ENCODE measurements around the gene CXCL1.

- TF ChIP-seq RAD21 (IDR thresholded peaks at IDR 0.05; ENCODE audit: low read depth) = no peak
- no peak for TF ChIP-seq EP300 (IDR thresholded peaks at IDR 0.05; ENCODE audit: borderline replicate concordance)
- no peak for TF ChIP-seq MAX (IDR thresholded peaks at IDR 0.05)
- TF ChIP-seq TEAD4 (IDR thresholded peaks at IDR 0.05) = no peak
- no peak for TF ChIP-seq REST (IDR thresholded peaks at IDR 0.05; ENCODE audit: low read depth)
- no peak for TF ChIP-seq TAF1 (IDR thresholded peaks at IDR 0.05; ENCODE audit: low read depth)
- no peak for TF ChIP-seq ZBTB7A (IDR thresholded peaks at IDR 0.05; ENCODE audit: low read depth)
- no peak for TF ChIP-seq CREB1 (IDR thresholded peaks at IDR 0.05; ENCODE audit: low read depth)
- no peak for TF ChIP-seq EGR1 (IDR thresholded peaks at IDR 0.05)
- TF ChIP-seq NFIC (IDR thresholded peaks at IDR 0.05) = no peak
- no peak for TF ChIP-seq USF1 (IDR thresholded peaks at IDR 0.05)
- TF ChIP-seq FOXM1 (IDR thresholded peaks at IDR 0.05; ENCODE audit: borderline replicate concordance, low read depth) = no peak
- no peak for TF ChIP-seq YY1 (IDR thresholded peaks at IDR 0.05; ENCODE audit: low read depth)
- TF ChIP-seq TCF12 (IDR thresholded peaks at IDR 0.05; ENCODE audit: low read depth) = no peak
Observed at GRCh38 chr4:73865431-73866096, 3.6 kb upstream of the CXCL1 start.
